Activated CD8-positive, alpha-beta T cell treated with anti-CD3 and anti-CD28 coated beads, Interleukin-2, amount 10 ng/mL, durations not matched to agents 7 days and 5 days (primary cell): ENCODE measurements around the gene SIPA1L3. TPM values are rescaled to one million over a fixed set of nuclear protein-coding genes. Genes with fewer than 3 reads are reported as not detected.

Source experiments
- ATAC-seq: fragments of 150-1000 bp; cut with Tn5 transposase; one replicate; pipeline ENCODE4 v1.10.0; 2021; ENCODE audit warnings: moderate library complexity
- CTCF ChIA-PET: fragments of 350-600 bp; sonication (Branson Sonifier 250); formaldehyde crosslinking; loops from one replicate; lab custom pipeline; 2021; ENCODE audit warnings: antibody characterized with exemption; lab: Charles Lee
- POLR2A ChIA-PET: fragments of 350-600 bp; sonication (Branson Sonifier 250); formaldehyde crosslinking; loops from one replicate; lab custom pipeline; 2021; ENCODE audit warnings: antibody characterized with exemption; lab: Charles Lee
- DNase-seq: peaks from one replicate; pipeline ENCODE4 v3.0.0-alpha.2; 2020
- H3K27ac Mint-ChIP-seq: one replicate; pipeline ENCODE4 v1.8.0; 2021; ENCODE audit warnings: mild to moderate bottlenecking, mixed read lengths
- H3K27me3 Mint-ChIP-seq: one replicate; pipeline ENCODE4 v1.8.0; 2021; ENCODE audit warnings: low read depth, mixed read lengths
- H3K36me3 Mint-ChIP-seq: one replicate; pipeline ENCODE4 v1.8.0; 2021; ENCODE audit warnings: low read depth, mixed read lengths
- H3K4me1 Mint-ChIP-seq: one replicate; pipeline ENCODE4 v1.8.0; 2021; ENCODE audit warnings: low read depth, mixed read lengths
- H3K4me3 Mint-ChIP-seq: one replicate; pipeline ENCODE4 v1.8.0; 2021; ENCODE audit warnings: mild to moderate bottlenecking, mixed read lengths
- H3K9me3 Mint-ChIP-seq: one replicate; pipeline ENCODE4 v1.8.0; 2022; ENCODE audit warnings: mixed read lengths; ENCODE audit not compliant: insufficient read depth
- total RNA-seq, 2 experiments: library from RNA; stranded (reverse); gene quantifications; one replicate each; pipeline ENCODE4 v1.2.3, GENCODE V29; 2021

SIPA1L3 gene
- total RNA-seq, 2 experiments from 2014 or later, result 18.3 to 20.2 TPM

DNA sequence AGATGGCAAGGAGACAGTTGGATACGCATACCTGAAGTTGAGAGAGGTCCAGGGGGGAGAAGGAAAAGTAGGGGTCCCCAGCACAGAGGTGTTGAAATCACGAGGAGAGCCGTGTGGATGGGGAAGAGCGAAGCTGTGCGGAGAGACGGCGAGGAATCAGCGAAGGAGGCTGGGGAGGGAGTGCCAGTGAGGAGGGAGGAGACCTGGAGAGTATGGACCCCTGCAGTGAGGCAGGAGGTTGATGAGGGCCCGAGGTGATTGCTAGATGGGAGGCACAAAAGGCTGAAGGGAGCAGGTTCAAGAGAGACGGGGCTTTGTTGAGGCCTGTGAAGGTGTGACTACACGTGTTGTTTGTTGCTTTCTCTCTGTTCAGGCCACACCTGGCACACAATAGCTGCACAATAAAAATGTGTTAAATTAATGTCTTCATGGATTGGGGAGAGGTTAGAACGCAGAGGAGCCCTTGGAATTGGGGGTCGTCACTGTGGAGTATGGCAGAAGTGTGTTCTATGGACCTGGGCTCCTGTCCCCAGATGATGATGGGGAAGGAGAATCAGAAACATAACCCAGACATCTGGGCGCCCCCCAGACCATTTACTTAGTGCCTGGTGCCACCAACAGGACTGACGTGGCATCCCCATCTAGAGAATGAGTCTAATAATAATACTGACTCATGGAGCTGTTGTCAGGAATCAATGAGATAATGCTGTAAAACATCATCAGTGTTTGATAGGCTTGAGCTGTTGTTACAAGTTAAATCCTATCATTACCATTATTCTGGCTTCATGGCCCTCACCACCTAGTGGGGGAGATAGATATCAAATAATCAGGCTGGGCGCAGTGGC lies 137.5 kb downstream of the SIPA1L3 start:
- ATAC-seq, result no peak
- Mint-ChIP-seq H3K4me3 (no peak overlapping the region), H3K4me1 (peaks cover 43% of the 10 kb centered on the region), H3K27ac (peak overlapping the region; percentile 10), H3K27me3 (no peaks in the 10 kb centered on the region), H3K9me3 (no peaks in the 10 kb centered on the region), H3K36me3 (no peaks in the 10 kb centered on the region)
- no peak for DNase-seq
- ChIA-PET POLR2A (no interaction called here), CTCF (interaction anchor here (1.8 kb wide), 1 partner anchor 142 kb away, joined by 7 read pairs; no protein-coding TSS in a partner anchor)

DNA sequence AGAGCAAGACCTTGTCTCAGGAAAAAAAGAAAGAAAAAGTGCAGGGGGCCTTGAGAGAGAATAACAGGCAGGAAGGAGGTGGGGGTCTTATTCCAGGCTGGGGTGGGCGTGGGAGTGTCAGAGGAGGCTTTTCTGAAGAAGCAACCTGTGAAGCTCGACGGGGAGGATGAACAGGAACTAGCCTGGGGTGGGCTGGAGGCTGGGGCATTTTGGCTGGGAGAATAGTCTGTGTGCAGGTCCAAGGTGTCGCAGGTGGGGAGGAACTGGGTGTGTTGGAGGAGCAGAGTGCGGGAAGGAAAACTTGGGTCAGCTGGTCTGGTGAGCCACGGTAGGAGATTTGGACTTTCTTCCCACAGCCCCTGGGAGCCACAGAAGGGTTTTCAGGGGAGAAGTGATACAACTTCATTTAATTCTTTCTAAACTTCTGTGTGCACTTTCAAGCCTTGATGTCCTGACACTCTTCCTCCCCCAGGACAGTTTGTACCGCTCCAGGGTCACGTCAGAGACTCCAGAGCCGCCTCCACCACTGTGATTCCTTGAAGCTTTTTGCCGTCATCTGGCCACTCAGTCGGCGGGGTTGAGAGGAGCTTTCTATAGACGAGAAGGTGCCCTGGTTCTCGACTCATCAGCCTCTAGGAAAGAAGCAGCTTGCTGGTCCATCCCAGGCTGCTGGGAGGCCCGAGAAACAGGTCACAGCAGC lies 138.7 kb downstream of the SIPA1L3 start:
- no peak for ATAC-seq
- H3K36me3 Mint-ChIP-seq, result no peaks in the 10 kb centered on the region
- POLR2A ChIA-PET, result interaction anchor here (0.8 kb wide), 1 partner anchor 143 kb away, joined by 3 read pairs; no protein-coding TSS in a partner anchor

DNA sequence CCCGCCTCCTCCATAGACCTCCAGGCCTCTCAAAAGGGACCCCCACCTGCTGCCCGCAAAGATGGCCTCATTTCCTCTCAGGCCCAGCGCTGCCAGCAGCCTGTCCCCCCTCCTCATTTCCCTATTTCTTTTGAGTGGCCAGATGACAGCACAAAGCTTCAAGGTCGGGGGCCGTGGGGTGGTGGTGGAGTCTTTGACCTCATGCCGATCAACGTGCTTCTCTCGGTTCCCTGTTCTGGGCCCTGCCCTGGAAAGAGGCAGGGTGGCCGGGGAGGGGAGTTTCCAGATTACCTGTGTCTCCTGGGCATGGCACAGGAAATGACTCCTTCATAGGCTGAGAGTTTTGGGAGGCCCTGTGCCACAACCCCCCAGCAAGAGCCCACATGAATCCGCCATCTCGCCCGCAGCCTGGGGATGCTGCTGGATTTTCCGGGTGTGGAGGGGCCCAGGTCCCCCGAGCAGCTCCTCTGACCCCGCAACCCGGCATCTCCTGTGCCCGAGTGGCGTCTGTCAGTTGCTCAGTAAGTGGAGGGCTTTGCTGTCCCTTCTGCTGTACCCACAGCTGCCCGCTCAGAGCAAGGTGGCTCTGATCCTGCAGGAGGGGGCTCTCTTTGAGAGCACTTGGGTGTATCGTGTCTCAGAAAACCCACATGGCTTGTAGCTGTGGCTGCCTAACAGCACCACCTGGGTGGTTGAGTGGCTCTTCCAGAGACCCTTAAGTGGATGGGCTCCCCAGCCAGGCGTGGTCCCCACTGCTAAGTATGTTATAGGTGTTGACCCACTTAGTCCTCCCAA lies 139.4 kb downstream of the SIPA1L3 start:
- no peak overlapping the region for H3K4me3 Mint-ChIP-seq

More for the DNA sequence above, 138.7 kb downstream of the SIPA1L3 start:
- Mint-ChIP-seq H3K27ac (peak overlapping the region; percentile 29), H3K9me3 (no peaks in the 10 kb centered on the region), H3K4me1 (peaks cover 47% of the 10 kb centered on the region), H3K4me3 (no peak overlapping the region), H3K27me3 (no peaks in the 10 kb centered on the region)
- CTCF ChIA-PET, result interaction anchor here (1.8 kb wide), 1 partner anchor 143 kb away, joined by 7 read pairs; no protein-coding TSS in a partner anchor
- DNase-seq, result no peak

DNA sequence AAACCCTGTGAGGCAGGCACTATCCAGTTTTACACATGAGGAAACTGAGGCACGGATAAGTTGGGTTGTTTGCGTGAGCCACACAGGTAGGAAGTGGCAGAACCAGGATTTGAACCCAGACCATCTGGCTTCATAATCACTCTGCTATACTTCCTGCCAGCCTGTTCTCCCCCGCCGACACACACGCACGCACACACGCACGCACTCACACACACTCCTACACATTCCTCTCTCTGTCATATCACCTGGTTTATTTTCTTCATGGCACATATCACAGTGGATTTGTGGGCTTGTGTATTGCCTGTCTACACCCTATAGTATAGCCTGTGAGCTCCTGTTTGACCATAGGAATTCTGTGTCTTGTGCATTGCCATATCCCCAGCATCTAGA lies 140.0 kb downstream of the SIPA1L3 start:
- Mint-ChIP-seq H3K9me3 (no peaks in the 10 kb centered on the region), H3K4me1 (peaks cover 47% of the 10 kb centered on the region), H3K27me3 (no peaks in the 10 kb centered on the region), H3K27ac (peak overlapping the region; percentile 40), H3K4me3 (no peak overlapping the region), H3K36me3 (no peaks in the 10 kb centered on the region)
- no peak for DNase-seq
- POLR2A ChIA-PET, result interaction anchor here (1.4 kb wide), 1 partner anchor 12 kb away, joined by 4 read pairs; no protein-coding TSS in a partner anchor
- no peak for ATAC-seq
- CTCF ChIA-PET, result no interaction called here

More for the DNA sequence above, 139.4 kb downstream of the SIPA1L3 start:
- POLR2A ChIA-PET, result no interaction called here
- Mint-ChIP-seq H3K9me3 (no peaks in the 10 kb centered on the region), H3K27me3 (no peaks in the 10 kb centered on the region), H3K27ac (peak overlapping the region; percentile 40), H3K4me1 (peaks cover 47% of the 10 kb centered on the region), H3K36me3 (no peaks in the 10 kb centered on the region)
- CTCF ChIA-PET, result no interaction called here
- DNase-seq, result no peak
- ATAC-seq, result no peak

DNA sequence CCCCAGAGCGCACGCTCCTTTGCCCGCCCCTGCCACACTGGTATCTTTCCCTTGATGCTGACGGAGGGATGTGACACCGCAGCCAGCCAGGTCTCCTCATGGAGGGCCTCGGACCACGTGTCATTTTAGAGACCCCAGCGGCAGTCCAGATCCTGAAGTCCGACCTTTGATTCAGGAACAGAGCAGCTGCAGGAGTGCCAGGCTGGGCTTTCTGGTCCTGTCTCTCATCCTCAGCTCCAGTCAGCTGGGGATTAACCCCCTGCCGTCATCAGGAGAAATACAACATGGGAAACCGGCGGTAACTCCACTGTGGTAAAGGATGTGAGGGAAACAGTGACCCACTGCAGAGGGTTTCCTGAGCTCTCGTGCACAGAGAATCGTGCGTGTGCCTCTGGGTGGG lies 140.6 kb downstream of the SIPA1L3 start:
- H3K4me1 Mint-ChIP-seq, result peaks cover 47% of the 10 kb centered on the region
- ChIA-PET CTCF (interaction anchor here (1.0 to 2.6 kb wide), 5 partner anchors 12 to 570 kb away, joined by 3 to 22 read pairs (median 5); partner anchors contain the start of gene MAP4K1), POLR2A (interaction anchor here (1.4 kb wide), 1 partner anchor 11 kb away, joined by 4 read pairs; no protein-coding TSS in a partner anchor)
- H3K9me3 Mint-ChIP-seq, result no peaks in the 10 kb centered on the region
- DNase-seq (no peak), ATAC-seq (no peak)
- no peaks in the 10 kb centered on the region for H3K27me3 Mint-ChIP-seq
- no peaks in the 10 kb centered on the region for H3K36me3 Mint-ChIP-seq
- peak overlapping the region; percentile 97 for H3K27ac Mint-ChIP-seq
- peak overlapping the region; percentile 22 for H3K4me3 Mint-ChIP-seq

DNA sequence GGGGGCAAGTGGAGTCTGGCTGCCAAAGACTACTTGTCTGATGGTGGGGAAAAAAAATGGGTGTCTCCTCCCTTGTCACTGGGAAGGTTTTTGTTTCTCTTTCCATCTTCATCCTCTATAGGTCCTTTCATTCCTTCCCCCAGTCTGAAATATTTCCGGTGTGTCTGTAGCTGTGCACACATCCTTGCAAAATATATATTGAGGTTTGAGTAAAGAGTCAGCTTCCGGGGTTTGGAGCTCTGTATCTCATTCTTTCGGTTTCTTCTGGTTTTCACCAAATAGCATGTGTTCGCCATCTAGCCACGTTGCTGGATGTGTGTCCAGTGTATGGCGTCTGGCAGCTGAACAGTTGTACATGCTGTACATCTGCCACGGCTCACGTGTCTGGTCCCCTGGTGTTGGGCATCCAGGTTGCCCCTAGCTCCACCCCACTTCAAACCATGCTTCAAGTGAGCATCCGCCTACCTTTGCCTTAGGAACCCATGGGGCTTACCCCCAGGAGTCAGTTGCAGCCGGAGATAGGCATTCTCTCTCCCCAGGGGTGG lies 142.2 kb downstream of the SIPA1L3 start:
- no peaks in the 10 kb centered on the region for H3K36me3 Mint-ChIP-seq
- H3K4me1 Mint-ChIP-seq, result peaks cover 45% of the 10 kb centered on the region
- ATAC-seq (peak; percentile 93), DNase-seq (peak; percentile 77)
- ChIA-PET POLR2A (interaction anchor here (0.6 to 1.7 kb wide), 8 partner anchors 10 to 232 kb away, joined by 3 to 10 read pairs (median 3); partner anchors contain the start of genes SIPA1L3 and WDR87), CTCF (interaction anchor here (0.9 to 2.6 kb wide), 6 partner anchors 11 to 354 kb away, joined by 3 to 22 read pairs (median 5); partner anchors contain the start of gene FAM98C)
- no peaks in the 10 kb centered on the region for H3K27me3 Mint-ChIP-seq
- H3K27ac Mint-ChIP-seq, result peak overlapping the region; percentile 97
- H3K4me3 Mint-ChIP-seq, result peak overlapping the region; percentile 78
- H3K9me3 Mint-ChIP-seq, result no peaks in the 10 kb centered on the region

DNA sequence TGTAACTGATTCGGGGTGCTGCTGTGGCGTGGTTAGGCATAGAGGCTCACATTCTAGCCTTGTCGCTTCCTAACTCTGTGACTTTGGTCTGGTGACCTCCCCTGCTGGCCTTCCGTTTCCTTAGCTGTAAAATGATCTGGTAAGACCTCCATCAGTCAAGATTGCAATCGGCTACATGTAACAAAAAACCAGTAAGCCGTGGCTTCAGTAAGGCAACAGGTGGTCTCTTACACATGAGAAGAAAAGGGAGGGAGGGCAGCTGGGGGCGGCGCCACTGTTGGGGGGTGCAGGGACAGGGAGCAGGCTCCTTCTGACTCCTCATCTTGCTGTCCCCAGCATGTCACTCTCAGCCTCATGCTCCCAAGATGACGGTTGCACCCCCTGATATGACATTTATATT lies 148.0 kb downstream of the SIPA1L3 start:
- Mint-ChIP-seq H3K27me3 (no peaks in the 10 kb centered on the region), H3K27ac (no peak overlapping the region), H3K9me3 (no peaks in the 10 kb centered on the region), H3K36me3 (no peaks in the 10 kb centered on the region), H3K4me3 (no peak overlapping the region), H3K4me1 (peaks cover 18% of the 10 kb centered on the region)
- ATAC-seq, result no peak
- ChIA-PET CTCF (no interaction called here), POLR2A (no interaction called here)
- DNase-seq, result no peak

DNA sequence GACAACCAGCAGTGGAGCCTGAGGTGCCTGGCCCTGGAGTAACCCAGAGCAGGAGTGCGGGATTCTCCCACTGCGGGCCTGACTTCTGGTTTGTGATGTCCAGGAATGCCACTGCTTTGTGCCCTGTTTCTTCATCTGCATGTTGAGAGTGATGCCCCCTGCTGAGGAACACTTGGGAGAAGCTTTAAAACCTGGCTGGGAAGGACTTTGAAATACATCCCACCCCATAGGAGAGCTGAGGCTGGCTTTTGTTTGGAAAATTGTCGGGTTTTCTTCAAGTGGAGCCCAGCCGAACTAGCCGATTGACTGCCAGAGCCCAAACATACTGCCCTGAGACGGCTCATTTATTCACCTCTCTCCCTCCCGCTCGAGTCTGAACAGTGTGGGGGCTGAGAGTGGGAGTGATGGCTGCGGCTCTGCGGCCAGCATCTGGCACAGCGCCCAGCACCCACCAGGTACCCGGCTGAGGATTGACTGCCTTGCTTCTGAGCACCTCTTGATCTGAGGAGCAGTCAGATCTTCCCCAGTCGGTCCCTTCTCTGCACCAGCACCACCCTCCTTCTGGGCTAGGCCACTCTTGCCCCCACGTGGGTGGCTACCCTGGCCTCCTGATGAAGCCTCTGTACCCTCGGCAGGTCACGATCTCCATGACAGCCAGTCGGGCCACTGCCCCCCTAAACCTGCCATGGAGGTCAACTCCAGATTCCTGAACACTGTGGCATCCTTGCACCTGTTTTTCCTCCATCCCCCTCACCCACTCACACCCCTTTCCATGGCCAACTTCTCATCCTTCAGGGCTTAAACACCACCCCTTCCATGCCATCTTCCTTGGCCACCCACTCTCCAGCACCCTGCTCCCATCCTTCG lies 148.9 kb downstream of the SIPA1L3 start:
- CTCF ChIA-PET, result no interaction called here
- Mint-ChIP-seq H3K36me3 (no peaks in the 10 kb centered on the region), H3K27ac (no peak overlapping the region), H3K9me3 (no peaks in the 10 kb centered on the region), H3K4me1 (peaks cover 22% of the 10 kb centered on the region), H3K27me3 (no peaks in the 10 kb centered on the region), H3K4me3 (no peak overlapping the region)
- POLR2A ChIA-PET, result no interaction called here
- ATAC-seq (no peak), DNase-seq (no peak)

DNA sequence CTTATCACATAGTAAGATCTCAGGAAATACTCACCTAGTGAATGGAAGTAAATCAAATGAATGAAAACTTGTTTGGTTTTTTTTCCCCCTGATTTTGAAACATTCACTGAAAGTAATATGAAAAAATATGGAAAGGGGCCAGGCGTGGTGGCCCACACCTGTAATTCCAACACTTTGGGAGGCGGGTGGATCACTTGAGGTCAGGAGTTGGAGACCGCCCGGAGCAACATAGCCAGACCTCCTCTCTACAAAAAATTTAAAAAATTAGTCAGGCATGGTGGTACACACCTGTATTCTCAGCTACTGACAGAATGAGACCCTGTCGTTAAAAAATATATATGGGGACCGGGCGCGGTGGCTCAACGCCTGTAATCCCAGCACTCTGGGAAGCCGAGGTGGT lies 149.6 kb downstream of the SIPA1L3 start:
- Mint-ChIP-seq H3K36me3 (no peaks in the 10 kb centered on the region), H3K27me3 (no peaks in the 10 kb centered on the region), H3K27ac (no peak overlapping the region), H3K4me3 (no peak overlapping the region), H3K4me1 (peaks cover 22% of the 10 kb centered on the region), H3K9me3 (no peaks in the 10 kb centered on the region)
- no peak for ATAC-seq
- ChIA-PET CTCF (no interaction called here), POLR2A (no interaction called here)
- no peak for DNase-seq

DNA sequence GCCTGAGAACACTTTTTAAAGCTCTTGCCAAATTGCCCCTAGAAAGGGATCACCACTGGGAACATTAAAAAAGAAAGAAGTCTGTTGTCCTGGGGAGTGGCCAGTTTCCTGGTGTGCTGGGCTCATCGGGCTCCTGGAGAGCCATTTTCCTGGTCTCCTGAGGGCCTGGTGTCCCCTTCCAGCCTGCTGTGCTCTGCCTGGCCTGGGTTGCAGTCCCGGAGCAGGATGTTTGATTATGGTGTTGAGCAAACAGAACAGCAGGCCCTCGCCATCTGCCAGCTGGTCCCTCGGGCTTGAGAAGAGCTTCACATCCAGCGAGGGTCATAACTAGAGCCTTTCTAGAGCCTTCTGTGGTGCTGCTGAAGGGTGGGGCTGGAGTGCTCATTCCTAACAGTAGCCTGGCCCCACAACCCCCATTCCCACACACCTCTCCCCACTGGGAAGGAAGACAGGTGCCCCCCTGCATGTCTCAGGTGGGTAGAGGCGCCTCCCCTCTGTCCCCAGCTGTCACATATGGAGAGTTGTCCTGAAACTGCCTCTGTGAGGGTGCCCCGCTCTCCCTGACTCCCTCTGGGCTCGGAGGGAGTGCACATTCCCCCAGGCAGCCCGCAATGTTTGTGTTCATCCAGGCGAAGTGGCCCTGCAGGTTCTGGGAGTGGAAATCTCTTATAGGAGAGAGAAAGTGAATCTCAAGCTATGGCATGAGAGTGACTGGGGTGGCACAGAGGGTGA lies 151.1 kb downstream of the SIPA1L3 start:
- no peaks in the 10 kb centered on the region for H3K9me3 Mint-ChIP-seq

More for the DNA sequence above, 151.1 kb downstream of the SIPA1L3 start:
- no peak overlapping the region for H3K4me3 Mint-ChIP-seq
- ChIA-PET CTCF (interaction anchor here (2.5 kb wide), 1 partner anchor 167 kb away, joined by 7 read pairs; no protein-coding TSS in a partner anchor), POLR2A (interaction anchor here (1.3 to 2.2 kb wide), 2 partner anchors 9 to 10 kb away, joined by 4 to 10 read pairs; no protein-coding TSS in a partner anchor)
- H3K27ac Mint-ChIP-seq, result peak overlapping the region; percentile 26
- H3K36me3 Mint-ChIP-seq, result no peaks in the 10 kb centered on the region
- no peak for ATAC-seq
- H3K4me1 Mint-ChIP-seq, result peaks cover 22% of the 10 kb centered on the region
- H3K27me3 Mint-ChIP-seq, result no peaks in the 10 kb centered on the region
- no peak for DNase-seq
